A673 (cell line): Measurements from ENCODE around the gene TRRAP. TPM values are rescaled to one million over a fixed set of nuclear protein-coding genes. Genes with fewer than 3 reads are reported as not detected.
"Not testable (repeated sequence)": the region's sequence is repeated elsewhere in the genome, so short reads cannot be mapped to it uniquely, and the experiment has no call there.

Experiments used
- BruUV-seq: library from RNA; stranded (reverse); fragments of 400-500 nt; replicated peaks from 2 replicates; lab custom pipeline; 2021; lab: Mats Ljungman, UMichigan
- CTCF ChIA-PET: fragments of 300-600 bp; sonication (Branson Sonifier 250); formaldehyde crosslinking; loops from one replicate; lab custom pipeline; 2022; ENCODE audit warnings: antibody characterized with exemption; lab: Charles Lee
- POLR2A ChIA-PET: fragments of 300-600 bp; sonication (Branson Sonifier 250); formaldehyde crosslinking; loops from one replicate; lab custom pipeline; 2022; ENCODE audit warnings: antibody characterized with exemption; ENCODE audit not compliant: low non-redundant PET; lab: Charles Lee
- DNase-seq: peaks from one replicate; pipeline ENCODE4 v3.0.0-alpha.2; 2015; ENCODE audit warnings: low spot score
- H3K27ac ChIP-seq: fragments of 200-600 bp; sonication (generic); 2 replicates; pipeline ENCODE4 v1.5.1; 2016; ENCODE audit warnings: mixed run types, low read depth, mild to moderate bottlenecking, mixed read lengths, antibody characterized with exemption, low read length; ENCODE audit not compliant: poor library complexity, severe bottlenecking
- H3K27me3 ChIP-seq: fragments of 200-600 bp; sonication (generic); replicated peaks from 2 replicates; pipeline ENCODE4 v1.6.1; 2017; ENCODE audit warnings: mixed run types, low read depth, mild to moderate bottlenecking, mixed read lengths, antibody characterized with exemption, low read length; ENCODE audit not compliant: insufficient read depth, poor library complexity
- H3K36me3 ChIP-seq: fragments of 200-600 bp; sonication (generic); 2 replicates; pipeline ENCODE4 v1.6.1; 2016; ENCODE audit warnings: mixed run types, mild to moderate bottlenecking, mixed read lengths, antibody characterized with exemption, low read length; ENCODE audit not compliant: insufficient read depth, poor library complexity, severe bottlenecking
- H3K4me1 ChIP-seq: fragments of 200-600 bp; sonication (generic); 2 replicates; pipeline ENCODE4 v1.6.1; 2017; ENCODE audit warnings: mixed run types, mild to moderate bottlenecking, mixed read lengths, antibody characterized with exemption, low read length; ENCODE audit not compliant: insufficient read depth, poor library complexity, severe bottlenecking
- H3K4me3 ChIP-seq: fragments of 200-600 bp; sonication (generic); 2 replicates; pipeline ENCODE4 v1.5.1; 2016; ENCODE audit warnings: low read depth, mixed run types, mild to moderate bottlenecking, mixed read lengths, low read length; ENCODE audit not compliant: poor library complexity, severe bottlenecking
- H3K9me3 ChIP-seq: fragments of 200-600 bp; sonication (generic); 2 replicates; pipeline ENCODE4 v1.6.1; 2016; ENCODE audit warnings: mixed run types, low read depth, mild to moderate bottlenecking, mixed read lengths, antibody characterized with exemption, low read length; ENCODE audit not compliant: poor library complexity, severe bottlenecking
- EZH2 ChIP-seq: fragments of 200-600 bp; sonication (generic); IDR thresholded peaks from 2 replicates; pipeline ENCODE4 v1.6.1; 2017; ENCODE audit warnings: borderline replicate concordance, low read depth, mild to moderate bottlenecking, mixed read lengths, antibody characterized with exemption, low read length; ENCODE audit not compliant: poor library complexity, severe bottlenecking
- intact Hi-C: fragments of 100-400 bp; cut with micrococcal nuclease; formaldehyde crosslinking; loops from one replicate; pipeline ENCODE4 v1.10.0; 2022; ENCODE audit not compliant: unreplicated experiment
- total RNA-seq: library from RNA; stranded (reverse); gene quantifications from 2 replicates; pipeline ENCODE4 v1.2.3, GENCODE V29; 2021
- TF ChIP-seq, protein P1 (sequence below): fragments of 300-800, 200-600 bp; sonication (generic); conservative IDR thresholded peaks from 2 replicates; pipeline ENCODE4 v1.5.1; 2017; ENCODE audit warnings: low read depth, mild to moderate bottlenecking, antibody characterized with exemption, low read length, moderate library complexity, mixed read lengths

Gene TRRAP
- total RNA-seq, 1 experiment from 2014 or later, result 50.2 TPM

DNA sequence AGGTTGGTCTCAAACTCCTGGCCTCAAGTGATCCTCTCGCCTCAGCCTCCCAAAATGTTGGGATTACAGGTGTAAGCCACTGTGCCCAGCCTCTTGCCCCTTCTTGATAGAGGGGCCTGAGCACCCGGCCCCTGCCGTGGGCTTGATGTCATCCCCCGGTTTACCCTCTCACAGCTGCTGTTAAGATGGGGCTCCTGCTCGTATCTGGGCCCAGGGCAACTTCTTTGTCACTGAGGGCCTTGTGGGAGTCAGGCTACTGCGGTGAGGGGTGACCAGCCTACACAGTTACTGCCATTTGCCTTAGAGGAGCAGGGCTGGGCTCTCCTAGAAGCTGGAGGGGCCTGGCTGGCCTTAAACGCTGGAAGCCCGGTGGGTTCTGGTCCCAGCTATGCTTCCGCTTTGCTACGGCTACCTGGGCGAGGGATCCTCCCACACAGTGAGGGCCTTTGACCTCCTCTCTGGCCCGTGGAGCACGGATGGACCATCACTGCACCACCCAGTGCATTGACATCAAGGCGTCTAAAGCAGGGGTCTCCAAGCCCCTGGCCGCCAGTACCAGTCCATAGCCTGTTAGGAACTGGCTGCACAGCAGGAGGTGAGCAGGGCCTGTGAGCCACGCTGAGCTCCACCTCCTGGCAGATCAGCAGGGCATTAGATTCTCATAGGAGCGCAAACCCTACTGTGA lies 7.4 kb upstream of the TRRAP start:
- intact Hi-C loops, result no loop called here
- ChIA-PET CTCF (no interaction called here), POLR2A (no interaction called here)
- Histone ChIP-seq H3K36me3 (no peaks in the 10 kb centered on the region), H3K4me1 (no peaks in the 10 kb centered on the region), H3K27ac (no peak overlapping the region), H3K27me3 (peaks cover 16% of the 10 kb centered on the region), H3K4me3 (no peak overlapping the region), H3K9me3 (no peaks in the 10 kb centered on the region)
- DNase-seq, result no peak
- TF ChIP-seq EZH2, result no peak
- TF ChIP-seq, protein P1, sequence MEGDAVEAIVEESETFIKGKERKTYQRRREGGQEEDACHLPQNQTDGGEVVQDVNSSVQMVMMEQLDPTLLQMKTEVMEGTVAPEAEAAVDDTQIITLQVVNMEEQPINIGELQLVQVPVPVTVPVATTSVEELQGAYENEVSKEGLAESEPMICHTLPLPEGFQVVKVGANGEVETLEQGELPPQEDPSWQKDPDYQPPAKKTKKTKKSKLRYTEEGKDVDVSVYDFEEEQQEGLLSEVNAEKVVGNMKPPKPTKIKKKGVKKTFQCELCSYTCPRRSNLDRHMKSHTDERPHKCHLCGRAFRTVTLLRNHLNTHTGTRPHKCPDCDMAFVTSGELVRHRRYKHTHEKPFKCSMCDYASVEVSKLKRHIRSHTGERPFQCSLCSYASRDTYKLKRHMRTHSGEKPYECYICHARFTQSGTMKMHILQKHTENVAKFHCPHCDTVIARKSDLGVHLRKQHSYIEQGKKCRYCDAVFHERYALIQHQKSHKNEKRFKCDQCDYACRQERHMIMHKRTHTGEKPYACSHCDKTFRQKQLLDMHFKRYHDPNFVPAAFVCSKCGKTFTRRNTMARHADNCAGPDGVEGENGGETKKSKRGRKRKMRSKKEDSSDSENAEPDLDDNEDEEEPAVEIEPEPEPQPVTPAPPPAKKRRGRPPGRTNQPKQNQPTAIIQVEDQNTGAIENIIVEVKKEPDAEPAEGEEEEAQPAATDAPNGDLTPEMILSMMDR, result no peak
- BruUV-seq, result no TSS peak

DNA sequence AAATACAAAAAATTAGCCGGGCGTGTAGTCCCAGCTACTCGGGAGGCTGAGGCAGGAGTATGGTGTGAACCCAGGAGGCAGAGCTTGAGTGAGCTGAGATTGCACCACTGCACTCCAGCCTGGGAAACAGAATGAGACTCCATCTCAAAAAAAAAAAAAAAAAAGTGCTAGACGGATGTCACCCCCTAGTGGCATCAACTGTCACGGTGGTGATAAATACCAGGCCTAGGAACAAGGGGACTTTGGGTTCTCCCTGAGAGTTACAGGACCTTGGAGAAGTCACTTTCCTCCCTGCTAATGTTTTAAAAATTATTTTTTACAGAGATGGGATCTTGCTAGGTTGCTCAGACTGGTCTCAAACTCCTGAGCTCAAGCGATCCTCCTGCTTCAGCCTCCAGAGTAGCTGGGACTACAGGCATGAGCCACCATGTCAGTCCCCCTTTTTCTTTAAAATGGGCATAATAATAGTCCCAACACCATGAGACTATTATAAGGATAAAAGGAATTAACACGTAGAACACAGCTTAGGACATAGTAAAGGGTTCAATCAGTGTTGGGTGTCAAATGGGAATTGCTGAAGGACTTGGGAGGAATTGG lies 5.9 kb upstream of the TRRAP start:
- DNase-seq, result peak; percentile 70
- no peak overlapping the region for H3K27ac ChIP-seq
- BruUV-seq, result no TSS peak
- no peak overlapping the region for H3K4me3 ChIP-seq
- H3K9me3 ChIP-seq, result no peaks in the 10 kb centered on the region
- H3K4me1 ChIP-seq, result no peaks in the 10 kb centered on the region
- CTCF ChIA-PET, result interaction anchor here (0.6 to 0.7 kb wide), 6 partner anchors 39 to 575 kb away, joined by 3 to 7 read pairs (median 3); no protein-coding TSS in a partner anchor
- no peaks in the 10 kb centered on the region for H3K36me3 ChIP-seq
- TF ChIP-seq EZH2, result no peak
- TF ChIP-seq, protein P1, result peak; percentile 54
- H3K27me3 ChIP-seq, result peaks cover 16% of the 10 kb centered on the region
- POLR2A ChIA-PET, result no interaction called here
- intact Hi-C loops, result no loop called here

DNA sequence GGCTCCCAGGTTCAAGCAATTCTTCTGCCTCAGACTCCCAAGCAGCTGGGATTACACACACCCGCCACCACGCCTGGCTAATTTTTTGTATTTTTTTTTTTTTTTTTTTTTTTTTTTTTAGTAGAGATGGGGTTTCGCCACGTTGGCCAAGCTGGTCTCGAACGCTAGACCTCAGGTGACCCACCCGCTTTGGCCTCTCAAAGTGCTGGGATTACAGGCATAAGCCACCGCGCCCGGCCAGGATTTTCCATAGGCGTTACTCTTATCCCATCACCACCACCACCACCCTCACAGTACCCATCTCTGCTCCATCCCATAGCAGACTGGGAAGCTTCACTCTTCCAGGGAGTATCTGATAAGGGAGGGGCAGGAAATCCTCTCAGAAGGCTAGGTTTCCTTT lies 4.7 kb upstream of the TRRAP start:
- intact Hi-C loops, DNase-seq, H3K27ac ChIP-seq, BruUV-seq, H3K9me3 ChIP-seq, H3K36me3 ChIP-seq, H3K4me1 ChIP-seq, POLR2A ChIA-PET, H3K4me3 ChIP-seq: not testable (repeated sequence)
- H3K27me3 ChIP-seq, result peaks cover 11% of the 10 kb centered on the region
- CTCF ChIA-PET, result interaction anchor here (0.6 kb wide), 2 partner anchors 10 to 269 kb away, joined by 5 to 7 read pairs; no protein-coding TSS in a partner anchor
